Ovary (tissue), 9 donors: ENCODE results near the gene WNT8B. TPM values are rescaled to one million over a fixed set of nuclear protein-coding genes. Genes with fewer than 3 reads are reported as not detected.

Source experiments
- DNase-seq, 5 donors: peaks; one replicate each; pipeline ENCODE4 v3.0.0-alpha.2; 2019 to 2020
- H3K27ac ChIP-seq, 2 donors: fragments of 200-600 bp; one replicate each; pipeline versions ENCODE4 v1.5.1 to v1.8.0; 2019 to 2022
- H3K27me3 ChIP-seq: fragments of 200-600 bp; one replicate; pipeline ENCODE4 v1.8.0; 2022
- H3K36me3 ChIP-seq: fragments of 200-600 bp; sonication (generic); one replicate; pipeline ENCODE4 v1.5.1; 2019
- H3K4me1 ChIP-seq: one replicate; pipeline ENCODE4 v1.8.1; 2013; ENCODE audit warnings: mild to moderate bottlenecking, moderate library complexity; ENCODE audit not compliant: insufficient read depth
- H3K4me3 ChIP-seq: fragments of 200-600 bp; sonication (generic); one replicate; pipeline ENCODE4 v1.5.1; 2017
- H3K9me3 ChIP-seq, 2 donors: fragments of 200-600 bp in 1 of 2; sonication (generic) in 1 of 2; one replicate each; pipeline versions ENCODE4 v1.5.1 to v1.8.1; 2013 to 2019; ENCODE audit warnings: mild to moderate bottlenecking in 1 of 2, moderate library complexity in 1 of 2
- CTCF ChIP-seq, 3 donors: fragments of 450-650 bp in 2 of 3; fragments of 200-600 bp in 1 of 3; IDR thresholded peaks; one replicate each; pipeline versions ENCODE4 v1.5.1 to v1.8.0; 2016 to 2022; ENCODE audit warnings: antibody characterized with exemption in 3 of 3, mild to moderate bottlenecking in 1 of 3
- EP300 ChIP-seq: sonication (generic); formaldehyde crosslinking; IDR thresholded peaks from one replicate; pipeline ENCODE4 v1.6.1; 2017; ENCODE audit warnings: antibody characterized with exemption
- POLR2A ChIP-seq: fragments of 450-650 bp; IDR thresholded peaks from one replicate; pipeline ENCODE4 v1.6.1; 2017; ENCODE audit warnings: antibody characterized with exemption, mild to moderate bottlenecking, moderate library complexity
- WGBS, 3 donors: extraction: QIAGEN DNeasy Blood & Tissue Kit in 1 of 3; methylation state at CpG; one replicate each; pipeline versions ENCODE4 v1.1.5 to v1.1.7; 2013 to 2017; 5-methylcytosine and 5-hydroxymethylcytosine counted together
- intact Hi-C, 4 donors: fragments of 100-400 bp; cut with DNase I; formaldehyde crosslinking; loops; one replicate each; pipeline versions ENCODE4 v1.11.0 to v1.15.1; 2022 to 2023
- polyA plus RNA-seq, 2 donors: library from polyadenylated mRNA; stranded (reverse); fragments of 200-250 nt in 1 of 2; fragments of 350-450 nt in 1 of 2; fragmentation: Illumina TruSeq in 1 of 2; extraction: RNeasy Lipid Tissue Mini Kit (QIAGEN cat#74804) in 1 of 2; gene quantifications; one replicate each; pipeline ENCODE4 v1.2.3, GENCODE V29; 2013 to 2014
- total RNA-seq, 7 donors: library from RNA; depleted of rRNA in 2 of 7; stranded (reverse); fragments of >200 nt in 2 of 7; fragmentation: NEBNext Ultra II Directional in 3 of 7; extraction: Animal tissue kit (Norgen Biotek cat#: 25700) in 3 of 7; gene quantifications; one replicate each; pipeline versions ENCODE4 v1.1.0 to v1.2.4, GENCODE V29; 2016 to 2023
- donor health status: DM: no; HTN: no; CAD: no; lungs with moderate emphysema.
- donor health status: DM: no; HTN: no; CAD: no.
- donor health status: Bipolar disorder and iron deficiency.
- donor health status: DM: yes; HTN: yes; CAD: no.
- donor health status: DM: no; HTN: no; CAD: no.
- donor health status: DM: yes; HTN: yes; CAD: no.

WNT8B gene
- total and polyA plus RNA-seq, 9 donors, result 0.06 to 0.36 (median 0.24) TPM; not detected in 5

GRCh38 chr10:100502926-100503494 is 40.2 kb downstream of the WNT8B start:
- no peak overlapping the region for H3K27ac ChIP-seq
- H3K4me3 ChIP-seq, result no peak overlapping the region
- WGBS, 3 donors, result 80 to 95% (median 89%) methylated on average over 1 of the region's 1 CpG
- no peaks in the 10 kb centered on the region for H3K4me1 ChIP-seq
- no peaks in the 10 kb centered on the region for H3K9me3 ChIP-seq
- no peaks in the 10 kb centered on the region for H3K27me3 ChIP-seq
- TF ChIP-seq POLR2A (no peak), CTCF (IDR thresholded peaks at IDR 0.05) (no peak), EP300 (no peak)
- intact Hi-C loops, result no loop called here
- no peak for DNase-seq
- H3K36me3 ChIP-seq, result no peaks in the 10 kb centered on the region

GRCh38 chr10:100504096-100504495 is 41.3 kb downstream of the WNT8B start:
- Histone ChIP-seq H3K9me3 (no peaks in the 10 kb centered on the region), H3K27me3 (no peaks in the 10 kb centered on the region), H3K4me1 (no peaks in the 10 kb centered on the region), H3K4me3 (no peak overlapping the region), H3K36me3 (no peaks in the 10 kb centered on the region), H3K27ac (no peak overlapping the region)
- TF ChIP-seq POLR2A (no peak), EP300 (no peak), CTCF (IDR thresholded peaks at IDR 0.05) (no peak)
- no peak for DNase-seq
- intact Hi-C loops, result no loop called here
- WGBS, 3 donors, result 34 to 43% (median 39%) methylated on average over 5 of the region's 5 CpGs

GRCh38 chr10:100505164-100505563 is 42.4 kb downstream of the WNT8B start:
- intact Hi-C loops, result no loop called here
- no peak for TF ChIP-seq EP300
- no peak for TF ChIP-seq POLR2A
- no peak for TF ChIP-seq CTCF (IDR thresholded peaks at IDR 0.05)
- WGBS, 3 donors, result 95 to 98% (median 95%) methylated on average over 2 of the region's 2 CpGs

GRCh38 chr10:100506596-100507356 is 44.0 kb downstream of the WNT8B start:
- Histone ChIP-seq H3K27me3 (no peaks in the 10 kb centered on the region), H3K9me3 (no peaks in the 10 kb centered on the region), H3K27ac (no peak overlapping the region), H3K4me1 (no peaks in the 10 kb centered on the region), H3K36me3 (no peaks in the 10 kb centered on the region), H3K4me3 (no peak overlapping the region)
- no peak for DNase-seq
- intact Hi-C loops, result no loop called here
- 91 to 98% (median 95%) methylated on average over 5 of the region's 5 CpGs for WGBS, 3 donors
- TF ChIP-seq POLR2A (no peak), CTCF (IDR thresholded peaks at IDR 0.05) (no peak), EP300 (no peak)

More at GRCh38 chr10:100505164-100505563, 42.4 kb downstream of the WNT8B start:
- H3K27ac ChIP-seq, result no peak overlapping the region
- no peaks in the 10 kb centered on the region for H3K27me3 ChIP-seq
- DNase-seq, result no peak
- no peaks in the 10 kb centered on the region for H3K36me3 ChIP-seq
- no peaks in the 10 kb centered on the region for H3K9me3 ChIP-seq
- H3K4me1 ChIP-seq, result no peaks in the 10 kb centered on the region
- H3K4me3 ChIP-seq, result no peak overlapping the region
